NCI-H446 treated with DMSO at 0.1 percent for 48 hours (cell line): ENCODE results near the gene NGF.
"Not testable (repeated sequence)": the region's sequence is repeated elsewhere in the genome, so short reads cannot be mapped to it uniquely, and the experiment has no call there.

Source experiments
- DNase-seq: peaks from one replicate; lab custom pipeline; 2025; lab: John Stamatoyannopoulos, UW

The NGF gene

DNA sequence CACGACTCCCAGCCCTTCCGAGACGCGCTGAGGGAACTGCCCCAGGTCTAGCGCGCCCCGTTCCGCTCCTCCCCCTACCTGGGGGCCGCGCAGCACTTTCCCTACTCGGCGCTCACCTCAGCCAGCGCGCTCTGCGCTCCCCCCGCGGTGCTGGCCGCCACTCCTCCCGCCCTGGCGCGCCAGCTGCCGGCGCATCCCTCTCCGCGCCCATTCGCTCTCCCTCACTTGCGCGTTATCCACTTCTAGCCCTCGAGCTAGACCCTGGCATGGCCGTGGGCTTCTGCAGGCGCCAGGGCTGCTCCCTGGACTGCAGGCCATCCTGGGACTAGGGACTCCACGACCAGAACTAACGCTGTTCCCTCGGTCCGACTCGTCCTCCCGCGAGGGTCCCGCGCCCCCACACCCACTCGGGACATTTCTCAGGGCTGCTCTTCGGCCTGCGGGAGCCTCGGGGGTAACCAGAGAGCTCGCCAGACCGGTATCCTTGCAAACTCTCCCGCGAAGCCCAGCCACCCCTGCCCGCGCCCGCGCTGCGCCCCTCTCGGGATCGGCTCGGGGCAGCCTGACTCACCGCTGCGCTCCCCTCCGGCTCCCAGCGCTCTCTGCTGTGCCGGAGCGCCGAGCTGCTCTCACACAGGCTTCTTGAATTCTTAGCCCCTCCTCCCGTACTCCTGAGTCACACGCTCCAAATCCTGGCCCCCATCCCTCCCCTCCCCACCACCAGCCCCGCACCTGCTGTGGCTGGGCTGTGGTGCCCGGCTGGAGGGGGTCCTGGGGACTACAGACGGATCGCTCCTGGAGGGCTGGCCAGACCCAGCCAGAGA is at the start of gene NGF:
NGF (minus strand) TSS at position 617 of the 824 bp plus-strand sequence. CDS start 51,454 bp downstream, outside the sequence.
- no peak for DNase-seq

DNA sequence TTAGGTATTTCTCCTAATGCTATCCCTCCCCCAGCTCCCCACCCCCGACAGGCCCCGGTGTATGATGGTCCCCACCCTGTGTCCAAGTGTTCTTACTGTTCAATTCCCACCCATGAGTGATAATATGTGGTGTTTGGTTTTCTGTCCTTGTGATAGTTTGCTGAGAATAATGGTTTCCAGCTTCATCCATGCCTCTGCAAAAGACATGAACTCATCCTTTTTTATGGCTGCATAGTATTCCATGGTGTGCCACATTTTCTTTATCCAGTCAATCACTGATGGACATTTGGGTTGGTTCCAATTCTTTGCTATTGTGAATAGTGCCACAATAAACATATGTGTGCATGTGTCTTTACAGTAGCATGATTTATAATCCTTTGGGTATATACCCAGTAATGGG is 45.4 kb upstream of the NGF start:
- not testable (repeated sequence) for DNase-seq

DNA sequence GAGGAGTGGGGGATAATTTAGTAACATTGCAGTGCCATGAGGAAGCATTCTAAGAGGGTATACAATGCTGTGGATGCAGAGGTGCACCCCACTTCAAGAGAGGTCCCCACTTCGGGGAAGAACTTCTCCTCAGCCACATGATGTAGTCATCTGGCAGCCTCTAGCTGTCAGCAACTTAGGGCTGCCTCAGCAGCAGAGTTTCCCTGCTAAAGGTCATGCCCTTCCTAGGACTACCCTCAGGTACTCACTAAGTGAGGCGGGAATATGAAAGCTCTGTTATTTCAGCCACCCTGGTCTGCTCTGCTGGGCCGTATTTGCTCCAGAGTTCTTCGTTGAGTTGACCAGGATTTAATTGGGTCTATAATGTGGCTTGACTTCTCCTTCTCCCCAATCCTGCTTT is 41.9 kb upstream of the NGF start:
- DNase-seq = no peak

DNA sequence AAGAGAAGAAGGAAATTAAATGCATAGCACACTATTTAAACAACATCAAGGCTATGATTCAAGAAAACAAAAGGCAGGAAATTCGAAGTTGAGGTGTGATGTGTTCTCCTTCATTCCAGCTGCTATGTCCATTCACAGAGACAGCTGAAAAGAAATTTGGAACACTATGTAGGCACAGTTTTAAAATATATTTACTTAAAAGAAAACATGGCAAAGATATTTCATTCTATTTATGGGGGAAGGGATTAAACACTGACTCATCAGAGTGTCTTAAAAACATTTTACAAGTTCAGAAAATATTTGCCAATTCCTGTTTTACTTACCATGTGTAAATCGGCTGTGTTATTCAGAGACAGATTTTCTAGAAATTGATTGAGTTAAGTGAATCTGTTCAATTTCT is 39.4 kb upstream of the NGF start:
- no peak for DNase-seq

DNA sequence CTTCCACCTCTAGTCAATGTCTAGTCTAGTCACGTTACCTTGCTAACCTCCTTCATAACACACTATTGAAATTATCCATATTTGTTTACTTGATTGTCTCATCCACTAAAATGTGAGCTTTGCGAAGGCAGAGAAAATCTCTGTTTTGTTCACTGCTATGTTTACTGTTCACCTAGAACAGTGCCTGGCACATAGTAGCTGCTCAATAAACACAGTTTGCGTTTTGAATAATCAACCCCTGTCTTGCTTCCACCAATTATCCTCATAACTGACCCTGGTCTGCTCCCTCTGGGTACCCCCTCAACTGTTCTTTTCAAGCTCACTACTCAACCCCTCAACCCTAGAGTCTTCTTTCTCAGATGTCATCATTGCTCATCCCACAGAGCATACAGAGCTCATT is 36.5 kb upstream of the NGF start:
- no peak for DNase-seq

DNA sequence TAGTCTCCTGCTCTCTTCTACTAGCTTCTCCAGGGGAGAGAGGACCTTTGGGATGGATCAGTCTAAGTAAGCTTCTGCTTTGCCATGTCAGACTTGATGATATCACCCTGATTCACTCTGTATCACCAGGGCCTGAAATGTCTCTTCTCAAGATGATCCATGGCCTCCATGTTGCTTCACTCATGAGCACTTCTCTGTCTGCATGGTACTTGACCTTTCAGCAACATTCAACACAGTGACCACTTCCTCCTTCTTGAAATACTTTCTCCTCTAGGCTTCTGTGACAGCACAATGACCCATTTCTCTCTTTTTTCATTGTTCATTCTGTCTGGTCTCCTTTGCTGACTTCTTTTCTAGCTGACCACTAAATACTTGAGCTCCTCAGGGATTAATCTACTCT is 35.3 kb upstream of the NGF start:
- DNase-seq = no peak

DNA sequence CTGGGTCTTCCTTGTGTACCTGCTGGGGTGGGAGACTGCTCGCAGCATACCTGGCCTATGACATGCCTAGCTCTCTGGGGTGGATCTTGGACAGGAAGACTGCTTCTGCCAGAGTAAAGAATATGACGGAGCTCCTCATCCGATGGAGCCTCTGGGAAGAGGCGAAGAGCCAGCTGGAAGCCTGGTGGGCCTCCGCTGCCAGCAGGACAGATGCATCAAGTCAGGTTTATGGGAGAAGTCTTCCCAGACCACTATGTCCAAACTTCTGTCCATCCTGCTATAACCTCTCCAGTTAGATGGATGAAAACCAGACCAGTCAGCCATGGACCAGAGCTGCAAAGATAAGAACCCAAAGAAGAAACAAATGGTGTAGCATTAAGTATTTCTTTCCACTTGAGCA is 27.7 kb upstream of the NGF start:
- no peak for DNase-seq

DNA sequence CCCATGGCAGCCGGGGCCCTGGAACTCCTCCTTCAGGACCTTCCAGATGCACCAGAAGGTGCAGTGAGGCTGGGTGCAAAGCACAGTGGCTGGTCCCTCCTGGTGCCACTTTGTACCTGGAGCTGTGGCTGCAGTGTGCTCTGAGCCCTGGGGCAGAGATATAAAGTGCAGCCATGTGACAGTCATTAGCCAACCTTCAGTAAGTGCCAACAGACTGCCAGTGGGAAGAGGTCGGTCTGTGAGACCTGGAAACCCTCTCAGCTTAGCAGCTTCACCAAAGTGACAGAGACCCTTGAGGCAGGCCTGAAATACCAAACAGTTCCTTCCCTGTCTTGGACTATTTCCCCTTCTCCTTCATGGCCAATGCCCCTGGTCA is 26.7 kb upstream of the NGF start:
- no peak for DNase-seq

DNA sequence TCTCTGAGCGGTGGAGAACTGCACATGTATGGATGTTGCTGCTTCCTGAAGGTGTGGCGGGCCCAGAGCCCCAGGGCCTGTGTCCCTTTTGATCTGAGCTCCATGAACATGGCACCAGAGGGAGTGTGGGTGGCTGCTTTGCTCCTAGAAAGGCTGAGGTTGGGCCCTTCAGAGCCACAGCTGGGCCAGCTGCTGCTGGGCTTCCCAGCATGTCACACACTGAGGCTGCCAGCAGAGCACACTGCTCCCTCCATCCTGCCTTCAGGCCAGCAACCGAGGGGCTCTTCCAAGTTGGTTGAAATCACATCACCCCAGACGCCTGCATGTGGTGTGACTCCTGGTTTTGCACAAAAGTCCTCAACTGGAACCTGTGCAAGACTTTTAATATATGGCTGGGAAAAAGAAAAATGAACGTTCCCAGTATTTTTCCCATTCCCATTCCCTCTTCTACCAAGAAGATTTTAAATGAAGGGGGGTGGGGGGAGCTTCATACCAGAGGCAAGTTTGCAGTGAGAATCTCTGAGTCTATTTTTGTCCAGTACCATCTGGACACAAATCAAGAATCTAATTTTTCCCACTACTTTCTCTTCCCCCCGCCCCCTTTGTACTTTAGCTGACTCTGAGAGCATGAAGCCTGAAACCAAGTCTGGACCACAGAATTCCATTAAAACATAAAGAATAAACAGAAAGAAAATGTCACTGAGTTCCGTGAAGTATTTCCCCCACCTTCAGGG is 26.2 kb upstream of the NGF start:
- no peak for DNase-seq

DNA sequence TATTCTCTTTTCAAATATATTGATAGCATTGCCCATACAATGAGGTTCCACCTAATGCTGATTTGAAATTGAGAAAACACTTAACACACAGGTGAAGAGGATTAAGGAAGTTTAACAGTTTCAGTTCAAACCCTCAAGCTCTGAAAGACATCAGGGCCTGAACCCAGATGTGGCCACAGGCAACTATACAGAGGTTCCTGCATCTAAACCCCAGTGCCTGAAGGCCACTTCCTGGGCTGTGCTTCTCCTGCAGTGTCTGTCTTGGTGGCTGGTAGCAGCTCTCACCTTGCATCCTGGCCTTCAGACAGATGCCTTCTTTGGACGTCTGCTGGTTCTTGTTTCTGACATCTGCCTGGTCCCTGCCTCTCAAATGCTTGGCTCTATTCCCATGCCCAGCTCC is 25.1 kb upstream of the NGF start:
- DNase-seq = no peak

DNA sequence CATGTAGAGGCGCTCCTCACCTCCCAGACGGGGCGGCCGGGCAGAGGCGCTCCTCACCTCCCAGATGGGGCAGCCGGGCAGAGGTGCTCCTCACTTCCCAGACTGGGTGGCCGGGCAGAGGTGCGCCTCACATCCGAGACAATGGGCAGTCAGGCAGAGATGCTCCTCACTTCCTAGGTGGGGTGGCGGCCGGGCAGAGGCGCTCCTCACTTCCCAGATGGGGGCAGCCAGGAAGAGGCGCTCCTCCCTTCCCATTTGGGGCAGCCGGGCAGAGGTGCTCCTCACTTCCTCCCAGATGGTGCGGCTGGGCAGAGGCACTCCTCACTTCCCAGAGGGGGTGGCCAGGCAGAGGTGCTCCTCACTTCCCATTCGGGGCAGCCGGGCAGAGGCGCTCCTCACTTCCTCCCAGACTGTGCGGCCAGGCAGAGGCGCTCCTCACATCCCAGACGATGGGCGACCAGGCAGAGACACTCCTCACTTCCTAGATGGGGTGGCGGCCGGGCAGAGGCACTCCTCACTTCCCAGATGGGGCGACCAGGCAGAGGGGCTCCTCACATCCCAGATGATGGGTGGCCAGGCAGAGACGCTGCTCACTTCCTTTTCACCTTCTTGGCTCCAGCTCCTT is 22.6 kb upstream of the NGF start:
- not testable (repeated sequence) for DNase-seq

DNA sequence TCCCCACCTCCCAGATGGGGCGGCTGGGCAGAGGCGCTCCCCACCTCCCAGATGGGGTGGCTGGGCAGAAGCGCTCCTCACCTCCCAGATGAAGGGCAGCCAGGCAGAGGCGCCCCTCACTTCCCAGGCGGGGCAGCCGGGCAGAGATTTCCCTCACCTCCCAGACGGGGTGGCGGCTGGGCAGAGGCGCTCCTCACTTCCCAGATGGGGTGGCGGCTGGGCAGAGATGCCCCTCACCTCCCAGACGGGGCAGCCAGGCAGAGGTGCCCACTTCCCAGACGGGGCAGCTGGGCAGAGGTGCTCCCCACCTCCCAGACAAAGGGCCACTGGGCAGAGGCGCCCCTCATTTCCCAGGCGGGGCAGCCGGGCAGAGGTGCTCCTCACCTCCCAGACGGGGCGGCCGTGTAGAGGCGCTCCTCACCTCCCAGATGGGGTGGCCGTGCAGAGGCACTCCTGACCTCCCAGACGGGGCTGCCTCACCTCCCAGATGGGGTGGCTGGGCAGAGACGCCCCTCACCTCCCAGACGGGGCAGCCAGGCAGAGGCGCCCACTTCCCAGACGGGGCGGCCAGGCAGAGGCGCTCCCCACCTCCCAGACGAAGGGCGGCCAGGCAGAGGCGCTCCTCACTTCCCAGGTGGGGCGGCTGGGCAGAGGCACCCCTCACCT is 21.9 kb upstream of the NGF start:
- DNase-seq = not testable (repeated sequence)

DNA sequence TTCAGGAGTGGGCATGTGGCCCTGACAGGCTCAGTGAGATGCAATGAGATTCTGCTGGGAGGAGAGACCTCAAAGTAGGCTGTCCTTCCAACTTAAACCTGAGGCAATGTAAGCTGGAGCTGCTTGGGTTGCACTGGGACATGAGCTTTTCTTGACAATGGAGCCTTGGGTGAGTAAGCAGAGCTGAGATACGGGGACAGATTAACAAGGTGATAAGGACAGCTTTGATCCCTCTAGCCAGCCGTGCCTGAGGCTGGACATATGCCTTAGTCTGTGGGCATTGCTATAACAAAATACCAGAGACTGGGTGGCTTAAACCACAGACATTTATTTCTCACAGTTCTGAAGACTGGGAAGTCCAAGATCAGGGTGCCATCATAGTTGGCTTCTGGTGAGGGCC is 18.3 kb upstream of the NGF start:
- DNase-seq = no peak

DNA sequence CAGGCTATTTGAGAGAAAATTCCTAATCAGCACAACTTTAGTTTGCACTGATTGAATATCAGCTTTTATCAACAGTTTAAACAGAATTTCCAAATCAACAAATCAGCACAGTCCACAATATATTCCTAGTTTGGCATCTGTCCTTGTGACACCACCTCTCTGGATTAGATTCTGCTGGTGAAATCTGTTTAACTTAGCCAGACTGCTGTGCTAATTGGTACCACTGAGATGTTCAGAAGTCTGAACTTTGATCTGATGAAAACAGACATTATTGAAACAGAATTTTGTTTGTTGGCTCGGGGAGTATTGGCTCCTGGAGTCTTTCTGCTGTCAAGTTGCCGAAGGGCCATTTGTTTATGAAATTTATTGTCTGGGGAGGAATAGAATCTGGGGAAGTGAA is 17.0 kb upstream of the NGF start:
- no peak for DNase-seq

DNA sequence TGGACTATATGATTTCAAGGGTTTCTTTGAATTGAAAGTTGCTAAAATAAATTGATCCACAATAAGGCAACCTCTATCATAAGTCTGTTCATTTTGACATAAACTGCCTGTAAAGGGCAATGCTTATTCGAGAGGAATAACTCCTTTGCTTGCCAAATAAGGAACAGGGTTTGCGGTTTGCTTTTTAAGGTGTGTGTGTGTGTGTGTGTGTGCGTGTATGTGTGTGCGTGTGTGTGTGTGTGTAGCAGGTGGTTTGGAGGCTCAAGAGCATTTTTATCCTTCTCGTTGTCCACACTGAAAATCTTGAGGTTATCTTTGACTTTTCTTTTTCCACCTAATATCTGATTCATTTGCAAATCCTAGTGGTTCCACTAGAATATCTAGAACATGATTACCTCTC is 13.1 kb upstream of the NGF start:
- DNase-seq = no peak

DNA sequence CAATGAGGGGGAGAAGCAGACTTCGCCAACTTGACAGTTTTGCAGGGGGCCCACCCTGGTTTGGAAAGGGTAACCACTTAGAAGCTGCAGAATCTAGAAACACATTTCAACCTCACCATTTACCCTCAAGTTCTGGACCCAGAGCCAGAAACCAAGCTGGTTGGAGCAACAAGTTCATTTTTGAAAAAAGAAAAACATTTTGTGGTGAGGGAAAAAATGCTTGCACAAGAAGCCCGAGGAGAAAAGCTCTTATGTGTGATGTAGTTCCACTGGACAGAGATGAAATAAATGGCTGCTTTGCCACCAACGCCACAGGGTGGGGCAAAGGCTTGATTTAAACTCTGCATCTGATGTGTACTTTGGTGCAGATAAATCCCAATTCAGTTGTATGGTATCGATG is 10.6 kb upstream of the NGF start:
- DNase-seq = no peak

DNA sequence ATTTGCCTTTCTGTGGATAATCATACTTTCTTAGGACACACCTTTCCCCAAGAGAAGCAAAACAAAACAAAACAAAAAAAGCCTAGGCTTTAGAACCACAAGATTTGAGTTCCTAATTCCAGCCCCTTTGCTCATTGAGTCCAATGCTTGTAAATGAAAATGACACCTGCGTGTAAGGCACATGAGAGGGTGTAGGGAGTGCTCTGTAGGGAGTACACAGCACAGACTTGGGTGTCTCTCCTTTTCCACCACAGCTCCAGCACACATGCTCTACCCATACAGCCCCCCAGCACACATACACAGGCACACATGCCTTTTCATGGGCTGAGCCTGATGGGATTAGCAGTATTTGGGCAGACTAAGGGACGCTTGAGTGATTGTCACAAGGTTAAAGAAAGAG is 9.2 kb upstream of the NGF start:
- DNase-seq = no peak

DNA sequence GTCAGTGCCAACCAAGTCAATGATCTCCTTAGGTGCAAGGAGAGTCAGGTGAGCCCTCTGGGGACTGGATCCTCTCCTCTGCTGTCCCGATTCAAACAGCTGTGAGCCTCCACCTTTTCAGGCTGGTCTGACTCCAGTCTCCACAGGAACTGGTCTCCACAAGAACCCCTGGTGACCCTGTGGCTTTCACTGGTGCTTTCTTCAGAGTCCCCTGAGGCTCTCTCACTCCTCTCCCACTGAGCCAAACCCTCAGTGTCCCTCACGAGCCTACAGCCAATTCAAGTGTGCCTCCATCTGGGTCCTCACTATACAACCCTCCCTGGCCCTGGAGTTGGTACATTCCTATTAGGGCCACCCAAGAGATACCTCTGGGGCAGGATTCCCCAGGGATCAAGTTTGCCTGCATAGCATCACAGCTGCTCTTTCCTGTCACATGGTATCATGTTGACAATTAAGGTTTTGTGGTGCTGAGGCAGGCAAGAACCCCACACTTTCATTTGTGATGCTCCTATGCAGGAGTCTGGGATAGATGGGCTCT is 5.2 kb upstream of the NGF start:
- no peak for DNase-seq

DNA sequence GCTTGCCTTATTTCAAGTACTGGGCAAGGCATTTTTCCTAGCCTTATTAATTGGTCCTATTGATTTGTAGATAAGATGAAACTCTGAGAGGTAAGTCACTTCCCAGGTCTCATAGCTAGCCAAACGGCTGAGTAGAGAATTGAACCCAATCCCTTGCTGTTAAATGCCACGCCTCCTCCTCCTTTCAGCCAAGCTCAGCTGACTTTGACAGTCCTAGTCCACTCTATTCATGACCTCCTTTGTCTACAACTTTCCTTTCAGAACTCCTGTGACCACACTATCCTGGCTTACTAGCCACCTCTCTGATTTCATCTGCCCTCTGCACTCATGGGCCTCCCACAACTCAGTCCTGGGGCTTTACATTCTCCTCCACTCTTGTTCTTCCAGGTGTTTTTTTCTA is 3.9 kb upstream of the NGF start:
- DNase-seq = no peak

DNA sequence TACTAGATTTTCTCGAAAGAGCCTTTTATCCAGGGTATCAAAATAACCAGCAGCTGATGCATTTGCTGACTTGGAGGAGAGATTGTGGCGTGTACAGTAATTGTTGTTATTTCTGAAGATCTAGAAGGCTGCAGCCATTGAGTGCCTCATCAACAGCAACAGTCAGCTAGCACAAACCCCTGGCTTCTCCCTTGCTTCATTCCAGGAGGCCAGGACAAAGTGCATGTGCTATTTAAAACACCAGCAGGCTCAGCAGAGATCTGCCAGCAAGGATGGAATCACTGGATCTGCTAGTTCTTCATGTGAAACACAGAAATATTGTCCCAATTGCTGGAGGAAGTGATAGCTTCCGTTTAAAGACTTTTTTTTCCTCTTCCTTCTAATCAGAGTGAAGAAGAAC is 2.8 kb upstream of the NGF start:
- DNase-seq = no peak

DNA sequence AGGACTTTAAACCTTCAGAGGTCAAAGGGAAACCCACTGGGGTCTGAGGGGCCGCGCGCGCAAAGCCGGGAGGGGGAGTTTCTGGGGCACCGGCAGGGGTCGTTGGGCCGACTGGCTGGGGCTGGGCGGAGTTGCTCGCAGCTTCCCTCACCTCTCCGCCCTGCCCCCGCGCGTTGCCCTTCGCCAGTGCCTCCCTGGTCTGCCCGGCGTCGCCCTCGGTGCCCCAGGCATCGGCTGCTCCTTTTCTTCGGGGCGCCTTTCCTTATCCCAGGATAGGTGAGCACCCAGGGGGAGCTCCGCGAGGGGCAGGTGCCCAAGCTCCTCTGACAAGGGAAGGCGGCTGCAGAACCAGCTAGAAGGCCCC is 390 bp upstream of the NGF start:
- no peak for DNase-seq

DNA sequence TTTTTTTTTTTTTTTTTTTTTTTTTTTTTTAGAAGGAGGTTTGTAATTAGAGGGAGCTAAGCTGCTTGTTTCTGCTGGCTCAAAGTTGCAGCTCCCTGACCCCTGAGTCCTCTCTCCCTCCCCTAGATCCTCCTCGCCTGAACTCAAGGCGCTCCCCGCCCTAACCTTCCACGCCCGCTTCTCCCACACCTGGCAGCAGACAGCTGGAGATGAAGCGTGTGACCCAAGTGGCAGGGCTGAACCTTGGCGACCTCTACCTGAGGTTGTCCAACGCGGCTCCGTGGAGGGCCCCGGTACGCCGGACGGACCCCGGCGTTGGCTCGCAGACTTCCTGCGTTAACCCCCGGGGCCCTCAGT is 795 bp downstream of the NGF start:
- DNase-seq = no peak

DNA sequence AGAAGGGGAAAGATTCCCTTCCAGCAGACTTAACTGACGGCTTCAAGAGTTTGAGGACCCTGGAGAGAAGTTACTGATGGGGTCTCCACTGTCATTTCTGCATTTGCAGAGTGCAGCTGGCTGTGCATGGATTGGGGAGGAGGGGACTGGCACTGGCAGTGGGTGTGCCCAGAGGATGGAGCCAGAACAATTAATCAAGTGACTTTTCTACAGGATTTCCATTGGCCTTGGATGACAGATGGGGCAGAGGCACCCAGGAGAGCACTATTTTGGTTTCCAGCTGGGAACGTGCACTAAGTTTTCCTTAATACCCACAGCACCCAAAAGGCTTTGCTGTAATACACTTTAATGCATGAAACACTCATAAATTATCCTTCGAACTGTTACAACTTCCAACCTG is 1.3 kb downstream of the NGF start:
- DNase-seq = no peak
